ENCODE results near the gene COL6A6.

Gene COL6A6, protein sequence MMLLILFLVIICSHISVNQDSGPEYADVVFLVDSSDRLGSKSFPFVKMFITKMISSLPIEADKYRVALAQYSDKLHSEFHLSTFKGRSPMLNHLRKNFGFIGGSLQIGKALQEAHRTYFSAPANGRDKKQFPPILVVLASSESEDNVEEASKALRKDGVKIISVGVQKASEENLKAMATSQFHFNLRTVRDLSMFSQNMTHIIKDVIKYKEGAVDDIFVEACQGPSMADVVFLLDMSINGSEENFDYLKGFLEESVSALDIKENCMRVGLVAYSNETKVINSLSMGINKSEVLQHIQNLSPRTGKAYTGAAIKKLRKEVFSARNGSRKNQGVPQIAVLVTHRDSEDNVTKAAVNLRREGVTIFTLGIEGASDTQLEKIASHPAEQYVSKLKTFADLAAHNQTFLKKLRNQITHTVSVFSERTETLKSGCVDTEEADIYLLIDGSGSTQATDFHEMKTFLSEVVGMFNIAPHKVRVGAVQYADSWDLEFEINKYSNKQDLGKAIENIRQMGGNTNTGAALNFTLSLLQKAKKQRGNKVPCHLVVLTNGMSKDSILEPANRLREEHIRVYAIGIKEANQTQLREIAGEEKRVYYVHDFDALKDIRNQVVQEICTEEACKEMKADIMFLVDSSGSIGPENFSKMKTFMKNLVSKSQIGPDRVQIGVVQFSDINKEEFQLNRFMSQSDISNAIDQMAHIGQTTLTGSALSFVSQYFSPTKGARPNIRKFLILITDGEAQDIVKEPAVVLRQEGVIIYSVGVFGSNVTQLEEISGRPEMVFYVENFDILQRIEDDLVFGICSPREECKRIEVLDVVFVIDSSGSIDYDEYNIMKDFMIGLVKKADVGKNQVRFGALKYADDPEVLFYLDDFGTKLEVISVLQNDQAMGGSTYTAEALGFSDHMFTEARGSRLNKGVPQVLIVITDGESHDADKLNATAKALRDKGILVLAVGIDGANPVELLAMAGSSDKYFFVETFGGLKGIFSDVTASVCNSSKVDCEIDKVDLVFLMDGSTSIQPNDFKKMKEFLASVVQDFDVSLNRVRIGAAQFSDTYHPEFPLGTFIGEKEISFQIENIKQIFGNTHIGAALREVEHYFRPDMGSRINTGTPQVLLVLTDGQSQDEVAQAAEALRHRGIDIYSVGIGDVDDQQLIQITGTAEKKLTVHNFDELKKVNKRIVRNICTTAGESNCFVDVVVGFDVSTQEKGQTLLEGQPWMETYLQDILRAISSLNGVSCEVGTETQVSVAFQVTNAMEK (N-terminal part only)

DNA sequence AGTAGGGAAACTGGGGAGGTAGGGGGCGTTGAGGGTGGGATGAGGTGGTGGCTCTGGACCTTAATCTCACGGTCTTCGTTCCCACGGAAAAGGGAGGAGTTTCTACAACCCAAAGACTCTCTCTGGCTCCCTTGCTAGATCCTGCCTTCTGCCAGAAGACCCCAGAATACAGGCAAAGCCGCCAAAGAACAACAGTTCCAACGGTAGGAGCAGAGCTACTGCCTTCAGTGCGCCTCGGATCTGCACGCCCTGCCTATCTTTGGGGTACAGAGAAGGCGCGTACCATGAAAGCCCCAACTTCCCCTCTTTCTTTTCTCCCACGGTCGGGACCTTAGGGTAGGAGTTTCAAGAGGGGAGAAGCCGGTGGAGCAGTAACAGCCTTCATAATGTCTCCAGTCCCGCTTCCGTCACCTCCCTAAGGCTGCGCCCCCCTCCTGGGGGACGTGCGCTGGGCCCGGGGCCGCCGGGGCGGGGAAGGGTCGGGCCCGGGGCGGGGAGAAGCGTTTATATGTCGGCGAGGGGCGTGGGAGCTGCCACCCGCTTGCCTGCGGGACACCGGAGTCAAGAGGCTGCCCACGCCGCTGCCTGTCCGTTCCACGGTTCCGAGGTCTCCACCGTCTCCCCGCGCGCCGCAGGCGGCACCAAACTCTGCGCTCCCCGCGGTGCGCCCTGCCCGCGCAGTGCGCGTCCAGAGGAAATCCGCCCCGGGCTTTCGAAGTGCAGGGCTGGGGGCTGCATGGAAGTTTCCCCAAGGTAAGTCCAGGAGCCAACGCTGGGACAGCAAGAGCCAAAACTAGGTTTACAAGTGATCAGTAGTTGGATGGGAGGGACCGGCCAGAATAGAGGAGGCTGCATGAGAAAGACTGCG, at the start of gene COL6A6:
COL6A6 (plus strand) TSS at position 533 of the 868 bp plus-strand sequence. CDS start 43,188 bp downstream, outside the sequence.
- DNase-seq: no peak

DNA sequence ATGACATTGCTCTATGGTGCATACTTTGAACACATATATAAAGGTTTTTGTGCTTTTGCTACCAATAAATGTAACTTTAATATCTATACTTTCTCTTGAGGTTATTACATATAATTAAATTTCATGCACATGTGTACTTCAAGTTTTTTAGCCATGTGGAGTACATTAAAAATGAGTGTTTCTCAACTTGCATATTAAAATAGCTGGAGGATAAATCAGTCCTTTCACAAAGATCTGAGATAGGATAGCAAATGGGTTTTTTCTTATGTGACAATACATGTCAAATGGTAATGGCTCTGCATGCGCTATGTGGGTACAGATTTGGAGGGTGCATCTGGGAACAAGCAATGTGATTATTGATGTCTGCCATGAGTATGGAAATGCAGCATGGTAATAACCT, 48.7 kb upstream of the COL6A6 start:
- DNase-seq: no peak

DNA sequence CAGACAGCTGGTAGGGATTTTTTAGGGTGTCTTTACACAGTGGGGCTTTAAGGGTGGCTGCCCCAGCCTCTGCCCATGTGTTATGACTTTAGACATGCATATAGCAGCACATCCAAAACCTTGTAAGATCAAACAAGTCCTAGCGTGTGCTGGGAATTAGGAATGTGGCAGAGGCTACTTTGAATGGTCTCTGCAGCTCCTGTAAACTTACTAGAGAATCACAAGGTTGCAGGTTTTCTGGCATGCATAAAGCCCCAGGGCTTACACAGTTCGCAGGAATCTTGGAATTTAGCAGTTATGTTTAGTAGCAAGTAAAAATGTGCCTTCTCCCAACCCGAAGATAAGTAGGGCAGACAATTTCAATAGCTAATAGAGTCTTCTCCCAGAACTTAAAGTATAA, 46.9 kb upstream of the COL6A6 start:
- no peak for DNase-seq

DNA sequence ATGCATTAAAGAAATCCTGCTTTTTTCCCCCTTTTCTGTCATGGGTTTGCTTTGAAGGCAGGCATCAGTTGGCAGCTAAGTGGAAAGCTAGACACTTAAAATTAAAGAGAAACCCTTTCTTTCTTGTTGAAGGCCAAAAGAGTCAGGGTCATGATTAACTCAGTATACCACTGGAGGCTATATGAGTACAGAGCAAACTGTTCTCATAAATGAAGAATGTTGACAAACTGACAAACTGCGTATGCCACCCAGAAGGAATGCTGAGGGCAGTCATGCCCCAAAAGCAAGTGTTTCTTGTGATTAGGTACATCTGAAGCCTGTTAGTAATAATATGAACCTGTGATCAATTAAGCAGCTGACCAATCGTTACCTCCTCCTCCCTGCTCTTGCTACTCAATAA, 43.6 kb upstream of the COL6A6 start:
- DNase-seq: no peak

DNA sequence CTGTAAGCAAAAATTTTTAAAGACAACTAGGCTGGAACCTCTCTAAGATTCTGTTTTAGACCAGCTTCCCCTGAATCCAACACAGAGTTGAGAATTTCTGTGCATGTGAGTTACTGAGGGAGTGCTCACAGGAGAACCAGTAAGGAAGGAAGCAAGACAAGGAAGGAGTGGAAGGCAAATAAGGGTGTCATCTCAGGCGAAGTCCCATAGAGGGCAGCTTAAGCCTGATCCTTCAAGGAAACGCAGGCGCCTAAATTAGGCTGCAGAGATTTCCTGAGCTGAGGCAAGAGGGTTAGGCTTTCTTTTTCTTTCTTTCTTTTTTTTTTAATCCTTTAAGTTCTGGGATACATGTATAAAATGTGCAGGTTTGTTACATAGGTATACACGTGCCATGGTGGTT, 36.2 kb upstream of the COL6A6 start:
- no peak for DNase-seq

DNA sequence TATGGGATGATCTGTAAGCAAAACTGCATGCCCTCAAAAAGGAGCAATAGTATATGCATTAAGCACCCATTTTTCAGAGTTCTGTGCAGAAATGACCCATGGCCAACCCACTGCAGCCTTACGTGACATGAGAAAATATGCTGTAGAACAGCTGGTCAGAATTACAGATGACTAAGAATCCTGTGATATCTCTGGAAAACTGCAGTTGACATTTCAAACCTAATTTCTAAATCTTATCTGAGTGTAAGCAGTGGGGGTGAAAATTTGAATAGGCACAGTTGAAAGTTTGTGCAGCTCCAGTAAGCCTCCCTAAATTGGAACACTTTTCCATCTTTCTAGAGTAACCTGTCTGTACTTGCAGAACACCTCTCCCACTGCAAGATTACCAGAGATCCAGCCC, 28.7 kb upstream of the COL6A6 start:
- no peak for DNase-seq

DNA sequence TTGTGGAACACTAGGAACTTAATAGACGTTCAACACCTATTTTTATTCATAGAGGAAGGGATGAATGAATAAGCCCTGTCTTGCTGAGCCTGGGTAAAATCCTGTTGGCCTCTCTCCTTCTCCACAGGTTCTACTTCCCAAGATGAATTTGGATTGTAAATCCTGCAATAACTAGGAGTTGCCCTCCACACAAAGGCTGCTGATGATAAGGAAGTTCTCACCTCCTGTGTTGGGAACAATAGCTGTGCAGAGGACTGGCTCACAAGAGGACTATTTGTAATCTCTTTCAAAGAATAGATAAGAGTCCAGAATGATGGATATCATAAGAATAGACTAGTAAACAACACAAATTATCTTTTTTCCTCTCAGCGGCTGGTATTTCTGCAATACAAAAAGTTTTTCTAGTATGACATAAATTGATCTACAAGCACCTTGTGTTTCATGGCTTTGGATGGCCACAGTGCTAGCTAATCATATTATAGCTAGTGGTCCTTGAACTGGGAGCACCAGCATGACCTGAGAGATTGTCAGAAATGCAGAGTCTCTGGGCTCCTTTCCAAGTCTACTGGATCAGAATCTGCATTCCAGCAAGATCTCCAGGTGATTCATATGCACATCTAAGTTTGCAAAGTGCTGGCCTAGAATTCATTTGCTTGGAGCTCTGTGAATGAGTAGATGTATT, 28.1 kb upstream of the COL6A6 start:
- no peak for DNase-seq

DNA sequence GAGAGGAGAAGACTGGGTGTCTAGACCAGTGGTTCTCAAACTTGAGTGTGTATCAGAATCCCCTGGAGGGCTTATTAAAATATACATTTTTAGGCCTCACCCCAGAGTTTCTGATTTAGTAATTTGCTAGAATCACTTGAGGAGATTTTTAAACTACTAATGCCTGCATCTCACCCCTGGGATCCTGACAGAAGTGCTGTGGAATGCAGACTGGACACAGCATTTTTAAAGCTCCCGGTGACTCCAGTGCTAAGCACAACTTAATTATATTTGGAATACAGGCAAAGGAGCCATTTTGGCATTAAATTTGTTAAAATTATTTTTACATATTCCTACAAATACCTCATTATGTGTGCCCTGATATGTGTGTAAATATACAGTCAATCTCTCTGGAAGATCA, 26.7 kb upstream of the COL6A6 start:
- no peak for DNase-seq

DNA sequence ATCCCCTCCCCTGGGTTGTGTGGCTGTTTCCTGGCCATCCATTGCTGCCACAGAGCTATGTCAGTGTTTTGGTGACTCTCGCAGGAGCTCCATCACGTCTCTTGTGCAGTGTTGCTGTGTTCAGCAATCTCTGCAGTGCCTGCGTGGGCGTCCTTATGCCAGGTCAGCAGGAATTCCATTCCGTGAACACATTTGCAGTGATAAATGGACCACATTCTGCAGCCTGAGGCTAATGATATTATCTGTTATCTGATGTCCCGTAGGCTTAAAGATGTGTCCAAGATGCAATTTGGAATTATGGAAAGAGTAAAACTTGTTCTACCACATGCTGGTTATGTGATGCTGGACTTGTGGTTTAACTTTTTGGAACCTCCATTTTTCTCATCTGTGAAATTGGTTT, 25.5 kb upstream of the COL6A6 start:
- no peak for DNase-seq

DNA sequence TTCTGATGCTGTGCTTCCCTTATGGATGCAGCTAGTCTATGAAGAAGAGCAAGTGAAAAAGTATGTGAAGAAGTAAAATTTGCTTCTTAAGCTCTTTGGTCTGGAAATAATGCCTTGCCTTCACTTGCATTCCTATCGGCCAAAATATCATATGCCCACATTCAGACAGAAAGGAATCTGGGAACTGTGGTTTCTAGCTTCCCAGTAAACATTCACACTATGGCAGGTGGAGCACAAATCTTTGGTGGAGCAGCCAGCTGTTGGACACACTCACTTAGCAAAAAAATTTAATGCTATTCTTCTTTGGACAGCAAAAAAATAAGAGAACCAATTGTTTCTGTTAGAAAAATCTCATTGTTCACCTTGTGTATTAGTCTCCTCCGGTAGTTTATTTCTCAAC, 12.3 kb upstream of the COL6A6 start:
- DNase-seq: no peak

DNA sequence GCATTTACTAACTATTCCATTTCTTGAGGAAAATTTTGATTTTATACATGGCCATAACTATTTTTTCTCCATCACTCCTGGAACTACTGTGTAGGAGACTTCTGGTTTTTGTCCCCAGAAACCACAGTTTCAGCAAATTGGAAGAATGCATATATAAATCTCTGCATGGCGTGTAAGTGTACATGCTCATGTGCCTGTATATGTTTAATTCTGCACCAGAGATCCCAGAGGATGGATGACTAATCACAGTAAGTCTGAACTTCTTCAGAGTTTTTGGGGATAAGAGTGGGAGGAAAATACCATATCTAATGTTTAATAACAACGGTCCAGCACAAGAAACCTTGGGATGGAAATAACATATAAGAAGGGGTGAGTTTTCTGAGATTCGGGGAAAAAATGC, 10.9 kb upstream of the COL6A6 start:
- no peak for DNase-seq

DNA sequence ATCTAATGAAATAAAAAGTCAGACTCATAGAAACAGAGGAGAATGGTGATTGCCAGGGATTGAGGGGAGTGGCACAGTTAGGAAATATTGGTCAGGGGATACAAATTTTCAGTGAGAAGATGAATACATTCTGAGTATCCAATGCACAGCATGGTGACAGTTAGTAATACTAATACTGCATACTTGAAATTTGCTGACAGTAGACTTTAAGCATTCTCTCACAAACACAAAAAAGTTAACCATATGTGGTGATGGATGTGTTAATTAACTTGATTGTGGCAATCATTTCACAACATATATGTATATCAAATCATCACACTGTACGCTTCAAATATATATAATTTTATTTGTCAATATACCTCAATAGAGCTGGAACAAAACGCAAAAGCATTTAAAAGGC, 9.2 kb upstream of the COL6A6 start:
- no peak for DNase-seq

DNA sequence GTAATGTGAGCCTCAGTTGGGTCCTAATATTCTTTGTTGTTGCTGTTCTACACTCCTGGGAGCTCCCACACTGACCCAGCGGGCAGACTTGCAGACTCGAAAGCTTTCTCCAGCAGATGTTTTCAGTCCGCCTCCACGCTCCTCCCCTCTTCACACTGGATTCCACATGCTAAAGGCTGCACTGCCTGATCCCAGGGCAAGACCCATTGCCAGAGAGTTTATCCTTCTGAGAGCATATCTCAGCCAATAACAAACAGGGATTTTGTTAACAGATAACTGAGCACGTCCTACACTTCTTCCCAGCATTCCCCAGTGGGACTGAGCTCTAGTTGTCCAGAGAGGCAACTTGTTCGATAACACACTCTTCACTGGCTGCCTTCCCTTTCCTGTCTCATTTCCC, 8.0 kb upstream of the COL6A6 start:
- DNase-seq: no peak

DNA sequence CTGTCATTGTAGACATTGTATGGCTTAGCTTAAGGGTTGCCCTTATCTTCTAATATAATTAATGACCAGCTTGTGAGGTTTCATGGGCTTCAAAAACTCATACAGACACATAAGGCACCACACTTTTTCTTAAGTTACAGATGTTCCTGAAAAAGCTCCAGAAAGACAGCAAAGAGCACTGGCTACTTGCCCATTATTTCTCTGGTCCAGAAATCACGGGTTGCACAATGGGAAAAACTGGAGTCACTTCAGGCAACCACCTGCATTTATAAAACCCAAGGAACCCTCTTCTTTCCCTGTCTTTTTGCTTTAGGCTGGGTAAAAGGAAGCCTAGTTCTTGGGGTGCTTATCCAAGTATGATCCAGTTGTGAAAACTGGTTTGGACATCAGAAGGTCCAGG, 2.3 kb upstream of the COL6A6 start:
- DNase-seq: no peak

DNA sequence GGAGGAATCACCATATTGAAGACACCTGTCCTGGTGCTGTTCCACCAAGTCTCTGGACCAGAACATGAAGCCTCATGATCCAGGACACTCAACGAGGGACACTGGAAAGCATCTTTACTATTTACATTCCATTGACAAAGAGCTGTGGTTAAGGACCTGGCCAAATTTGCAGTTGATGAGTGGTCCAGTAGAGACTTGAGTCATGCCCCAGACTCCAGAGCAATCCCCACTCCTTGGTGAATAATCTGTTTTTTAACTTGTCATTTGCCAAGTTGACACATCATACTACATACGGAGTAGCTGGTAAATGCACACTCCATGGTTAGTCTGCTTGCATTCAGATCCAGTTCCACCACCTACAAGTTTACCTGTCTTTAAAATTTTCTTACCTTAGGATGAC, 1.2 kb upstream of the COL6A6 start:
- DNase-seq: no peak

DNA sequence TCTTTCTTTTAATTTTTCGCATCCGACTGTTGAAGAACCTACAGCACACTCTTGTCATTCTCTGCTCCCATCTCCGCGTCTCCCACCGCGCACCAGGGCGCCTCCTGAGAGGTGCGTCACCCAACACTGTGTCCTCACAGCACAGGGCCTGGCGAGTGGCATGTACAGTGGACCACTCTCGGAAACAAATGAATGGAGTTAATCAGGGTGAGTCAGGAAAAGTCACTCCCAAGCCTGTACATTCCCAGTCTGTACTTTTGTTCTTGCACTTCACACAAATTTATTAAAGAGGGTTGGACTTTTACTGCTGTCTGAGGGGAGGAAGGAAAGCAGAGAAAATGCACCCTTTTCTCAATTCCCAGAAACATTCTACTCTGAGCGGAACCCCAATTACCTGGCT, 625 bp downstream of the COL6A6 start:
- DNase-seq: no peak

DNA sequence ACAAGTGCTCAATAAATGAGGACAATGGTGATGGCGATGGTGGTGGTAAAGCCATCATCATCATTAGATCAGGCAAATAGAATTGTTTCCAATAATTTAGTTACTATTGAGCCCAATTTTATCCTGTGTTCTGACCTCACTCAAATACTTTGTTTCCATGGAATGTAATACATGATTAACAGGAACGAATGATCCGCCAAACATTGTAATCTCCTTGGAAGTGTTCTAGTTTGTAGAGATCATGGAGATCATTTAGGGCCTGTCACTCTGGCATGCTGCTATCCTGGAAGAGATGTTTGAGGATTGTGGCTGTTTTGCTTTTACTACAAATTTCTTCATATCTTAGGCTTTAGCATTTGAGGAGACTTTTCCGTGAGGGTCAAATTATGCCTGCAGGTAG, 2.8 kb downstream of the COL6A6 start:
- DNase-seq: no peak

DNA sequence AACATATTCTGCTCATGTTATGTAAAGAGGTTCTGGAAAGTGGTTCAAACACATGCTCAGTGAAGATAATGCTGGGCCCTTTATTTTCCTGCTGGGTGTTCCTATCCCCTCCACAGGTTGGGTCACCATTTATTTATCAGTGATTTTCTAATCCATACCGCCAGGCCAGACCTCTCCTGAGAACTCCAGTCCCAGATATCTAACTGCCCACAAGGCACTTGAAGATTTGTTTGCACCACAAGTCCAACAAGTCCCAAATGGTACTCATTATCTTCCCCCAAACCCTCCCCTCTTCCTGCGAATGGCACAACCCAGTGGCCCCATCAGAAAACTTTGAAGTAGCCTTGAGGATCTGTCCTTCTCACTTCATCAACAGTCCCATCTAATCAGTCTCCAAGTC, 5.4 kb downstream of the COL6A6 start:
- no peak for DNase-seq

DNA sequence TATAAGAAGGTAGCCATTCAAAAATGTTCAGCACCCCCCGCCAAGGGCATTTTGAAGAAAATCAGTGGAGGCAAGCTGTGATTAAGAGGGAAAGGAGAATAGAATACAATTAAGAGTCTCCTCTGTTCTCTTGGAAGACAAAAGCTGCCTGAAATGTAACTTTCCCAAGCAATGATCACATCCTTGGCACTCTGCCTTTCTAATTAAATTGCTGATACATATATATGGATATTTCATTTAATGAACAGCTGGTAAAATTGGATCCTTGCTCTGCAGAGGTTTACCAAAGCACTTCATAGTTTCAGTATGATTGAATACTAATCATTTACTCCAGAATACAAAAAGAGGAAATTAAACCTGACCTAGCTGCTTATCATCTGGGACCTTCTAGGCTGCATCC, 10.4 kb downstream of the COL6A6 start:
- no peak for DNase-seq

DNA sequence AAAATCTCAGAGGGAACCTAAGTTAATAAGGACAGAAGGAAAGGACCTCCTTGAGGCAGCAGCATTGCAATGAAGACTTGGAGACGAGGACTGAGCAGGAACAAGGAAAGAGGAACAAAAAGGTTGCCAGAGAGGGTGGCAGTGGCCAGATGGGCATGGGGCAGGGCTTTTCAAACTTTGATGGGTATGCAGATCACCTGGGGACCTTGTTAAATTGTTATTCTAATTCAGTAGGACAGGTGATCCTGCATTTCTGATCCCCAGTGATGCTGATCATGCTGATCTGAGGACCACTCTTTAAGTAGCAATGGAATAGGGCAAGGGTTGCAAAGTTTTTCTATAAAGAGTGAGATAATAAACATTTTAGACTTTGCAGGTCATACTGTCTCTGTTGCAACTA, 11.1 kb downstream of the COL6A6 start:
- DNase-seq: no peak

DNA sequence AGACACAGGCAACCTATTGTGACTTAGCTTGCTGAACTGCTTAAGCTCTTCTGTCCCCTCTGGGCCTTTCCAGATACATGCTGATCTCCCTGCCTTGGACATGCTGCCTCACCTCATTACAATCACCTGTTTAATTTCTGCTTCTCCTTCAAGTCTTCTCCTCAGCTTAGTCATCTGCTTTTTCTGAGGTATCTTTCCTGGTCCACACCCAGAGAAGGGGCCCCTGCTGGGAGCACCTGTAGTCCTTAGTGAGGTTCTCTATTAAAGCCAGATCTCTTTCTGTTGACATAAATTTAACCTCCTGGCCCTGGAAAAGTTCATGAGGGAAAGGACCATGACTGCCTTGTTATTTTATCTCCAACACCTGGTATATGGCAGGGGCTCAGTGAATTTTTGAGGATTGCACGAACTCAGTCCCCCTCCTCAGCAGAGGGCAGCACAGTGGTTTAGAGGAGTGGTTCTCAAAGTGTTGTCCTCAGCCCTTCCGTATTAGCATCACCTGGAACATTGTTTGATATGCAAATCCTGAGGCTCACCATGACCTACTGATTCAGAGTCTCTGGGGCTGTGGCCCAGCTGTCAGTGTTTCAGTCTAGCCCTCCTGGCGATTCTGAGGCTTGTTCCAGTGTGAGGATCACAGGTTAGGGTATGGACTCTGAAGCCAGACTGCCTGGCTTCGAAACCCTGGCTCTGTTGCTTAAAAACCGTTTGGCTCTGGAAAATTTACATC, 12.7 kb downstream of the COL6A6 start:
- DNase-seq: no peak
